Stimulated activated CD4-positive, alpha-beta T cell treated with anti-CD3 and anti-CD28 coated beads, Interleukin-4, amount 100 ng/mL, for 4 hours (primary cell): Measurements from ENCODE around the gene GRIK4.

Source experiments
- DNase-seq, 2 experiments: peaks; one replicate each; pipeline ENCODE4 v3.0.0-alpha.2; 2020

GRIK4 gene

DNA sequence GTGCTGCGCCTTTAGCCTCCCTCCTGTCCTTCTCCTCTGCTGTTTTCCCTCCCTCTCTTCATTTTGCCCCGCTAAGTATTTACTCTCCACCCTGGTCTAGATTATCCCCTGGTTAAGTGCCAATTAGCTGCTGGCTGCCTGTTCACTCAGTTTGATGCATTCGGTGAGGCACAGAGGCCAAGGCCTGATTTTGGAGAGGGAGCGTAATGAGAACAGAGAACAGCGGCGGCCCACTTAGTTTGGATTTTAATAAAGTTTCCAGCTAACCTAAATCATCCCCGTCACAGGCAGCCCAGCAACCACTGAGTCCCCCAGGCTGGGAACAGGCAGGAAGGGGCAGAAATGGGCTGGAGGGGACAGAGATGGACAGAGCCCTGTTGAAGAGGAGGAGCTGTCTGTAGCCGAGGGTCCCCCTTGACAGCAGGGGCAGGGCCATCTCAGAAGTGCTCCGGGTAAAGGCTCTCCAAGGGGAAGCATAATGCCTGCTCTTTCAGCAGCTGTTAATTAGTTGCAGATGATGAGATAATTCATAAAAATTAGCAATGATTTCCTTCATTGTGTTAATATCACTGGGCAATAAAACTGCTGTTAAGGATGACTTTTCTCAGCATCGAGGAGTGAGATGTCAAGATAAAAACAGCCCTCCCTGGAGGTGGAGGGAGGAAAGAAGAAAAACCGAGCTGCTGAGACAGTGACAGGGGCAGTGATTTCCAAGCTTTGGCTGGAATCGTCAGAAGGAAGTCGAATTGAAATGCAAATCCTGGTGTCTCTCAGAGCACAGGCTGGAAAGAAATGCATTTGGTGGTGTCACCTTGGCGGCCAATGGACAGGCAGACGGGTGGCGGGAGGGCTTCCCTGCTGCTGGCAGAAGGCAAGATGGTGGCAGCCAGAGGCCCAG lies 170.1 kb downstream of the GRIK4 start:
- DNase-seq, result no peak

DNA sequence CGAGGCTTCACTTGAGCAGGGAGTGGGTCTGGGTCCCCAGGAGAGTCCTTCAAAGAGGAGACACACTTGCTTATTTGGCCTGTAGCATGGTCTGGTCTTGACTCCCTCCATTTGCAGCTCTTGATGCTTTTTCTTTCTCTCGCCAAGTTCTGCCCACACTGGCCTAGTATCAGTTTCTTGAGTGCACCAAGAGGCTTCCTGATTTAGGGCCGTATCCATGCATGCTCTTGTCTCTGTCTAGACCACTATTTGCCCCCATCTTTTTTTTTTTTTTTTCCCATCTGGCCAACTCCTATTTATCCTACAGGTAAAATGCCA lies 170.7 kb downstream of the GRIK4 start:
- DNase-seq, result no peak

DNA sequence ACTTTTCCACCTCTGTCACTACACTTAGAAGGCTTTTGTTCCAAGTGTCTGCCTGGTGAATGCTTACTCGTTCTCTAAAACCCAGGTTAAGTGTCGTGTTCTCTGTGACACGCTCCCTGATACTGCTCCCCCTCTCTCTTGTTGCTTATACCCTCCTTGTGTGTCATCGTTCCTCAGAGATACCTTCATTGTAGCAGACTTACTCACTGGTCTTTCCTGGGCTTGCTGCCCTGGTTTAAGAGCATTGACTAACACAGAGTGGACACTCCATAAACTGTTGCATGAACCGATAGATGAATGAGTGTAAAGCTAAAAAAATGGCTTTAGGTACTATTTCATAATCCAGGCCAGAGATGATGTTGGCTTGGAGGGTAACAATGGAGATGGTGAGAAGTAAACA lies 171.3 kb downstream of the GRIK4 start:
- no peak for DNase-seq

DNA sequence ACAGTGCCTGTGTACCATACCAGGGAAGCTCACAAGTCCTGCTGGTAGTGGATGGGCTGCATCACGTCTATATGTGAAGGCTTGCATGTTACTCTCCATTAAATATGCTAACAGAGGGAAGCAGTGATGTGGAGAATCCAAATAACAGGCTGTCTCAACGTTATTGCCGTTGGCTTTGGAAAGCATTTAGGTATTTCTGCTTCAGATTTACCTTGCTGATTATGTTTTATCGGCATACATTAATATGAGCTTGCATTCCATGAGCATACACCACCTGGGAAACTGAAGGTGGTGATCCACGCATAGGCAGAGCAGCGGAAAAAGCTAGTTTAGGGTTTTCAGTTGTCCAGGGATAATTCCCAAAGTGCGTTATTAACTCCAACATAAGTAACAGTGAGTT lies 175.0 kb downstream of the GRIK4 start:
- DNase-seq, result no peak

DNA sequence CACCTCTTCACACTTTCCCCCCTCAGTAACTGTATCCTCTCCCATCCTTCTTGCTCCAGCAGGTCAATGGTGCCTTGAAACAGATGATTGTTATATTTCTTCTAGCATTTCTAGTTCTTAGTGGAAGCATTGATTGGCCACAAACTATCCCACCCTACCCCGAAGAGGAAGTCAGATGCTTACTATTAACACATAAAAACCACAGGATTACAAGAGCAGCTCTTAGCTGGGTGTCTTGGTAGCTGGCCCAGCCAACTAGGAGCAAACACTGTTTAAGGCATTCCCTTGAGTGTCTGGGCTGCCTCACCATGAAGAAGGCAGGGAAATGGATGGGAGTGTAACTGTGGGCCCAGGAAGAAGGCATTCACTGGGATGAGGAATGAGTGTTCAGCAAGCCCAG lies 176.6 kb downstream of the GRIK4 start:
- DNase-seq, result no peak

DNA sequence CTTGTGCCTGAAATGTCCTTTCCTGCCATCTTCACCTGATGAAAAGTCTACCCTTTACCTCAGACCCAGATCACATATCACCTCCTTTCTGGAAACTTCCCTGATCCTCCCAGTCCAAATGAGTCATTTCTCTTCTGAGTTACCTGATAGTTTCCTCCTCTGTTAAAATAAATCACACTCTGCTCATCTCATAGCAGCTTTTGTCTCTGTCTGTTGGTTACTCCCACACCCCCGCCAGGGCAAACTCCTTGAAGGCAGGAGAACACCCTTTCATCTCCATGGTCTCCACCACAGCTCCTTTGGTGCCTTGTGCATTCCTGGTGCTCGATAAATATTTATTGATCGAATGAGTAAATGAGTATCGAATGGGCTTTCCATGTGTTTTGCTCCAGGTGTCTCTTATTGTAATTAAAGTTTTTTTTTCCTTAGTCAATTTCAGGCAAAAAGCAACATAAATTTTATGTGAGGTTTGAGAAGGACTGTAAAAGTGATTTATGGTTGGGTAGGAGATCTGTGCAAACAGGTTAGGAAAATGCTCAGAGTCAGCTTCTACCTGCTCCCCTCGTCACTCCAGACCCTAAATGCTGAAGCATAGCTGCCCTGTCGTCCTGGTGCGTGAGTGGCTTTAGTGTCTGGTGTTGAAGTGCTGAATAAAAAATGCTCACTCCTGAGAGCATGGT lies 178.2 kb downstream of the GRIK4 start:
- DNase-seq, result no peak

DNA sequence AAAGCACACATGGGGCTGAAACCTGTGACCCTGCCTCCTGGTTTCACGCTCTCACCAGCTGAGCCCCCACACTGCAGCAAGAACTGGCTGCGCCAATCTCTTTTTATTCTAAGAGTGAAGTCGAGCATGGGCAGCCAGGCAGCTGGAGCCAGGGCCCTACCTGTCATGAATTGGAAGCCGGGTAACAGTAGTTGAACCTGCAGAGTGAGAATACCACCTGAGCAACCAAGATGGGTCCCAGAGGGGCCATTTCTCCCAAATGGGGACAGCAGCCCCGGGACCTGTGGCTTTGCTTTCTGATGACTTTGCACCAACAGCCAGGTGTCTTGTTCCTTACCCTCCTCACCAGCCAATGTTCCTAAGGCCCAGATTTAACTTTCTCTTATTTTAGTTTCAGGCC lies 178.9 kb downstream of the GRIK4 start:
- DNase-seq, result no peak

DNA sequence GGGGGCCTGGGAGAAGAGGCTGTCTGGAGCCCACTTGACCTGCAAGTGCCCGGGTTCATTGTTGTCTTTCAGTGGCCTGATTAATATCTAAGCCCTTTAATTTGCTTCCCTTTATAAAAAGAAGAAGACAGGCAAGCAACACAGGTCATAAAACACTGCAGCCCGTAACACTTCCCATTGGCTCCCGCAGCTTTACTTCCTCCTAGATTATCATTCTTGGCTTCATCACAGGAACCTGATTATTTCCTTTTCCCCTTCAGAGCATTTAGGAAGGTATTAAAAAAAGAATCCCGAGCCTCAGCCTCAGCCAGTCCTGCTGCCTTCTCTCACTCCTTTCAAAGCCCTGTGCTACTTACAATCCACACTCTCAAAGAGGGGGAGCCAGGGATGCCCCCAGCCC lies 183.2 kb downstream of the GRIK4 start:
- no peak for DNase-seq

DNA sequence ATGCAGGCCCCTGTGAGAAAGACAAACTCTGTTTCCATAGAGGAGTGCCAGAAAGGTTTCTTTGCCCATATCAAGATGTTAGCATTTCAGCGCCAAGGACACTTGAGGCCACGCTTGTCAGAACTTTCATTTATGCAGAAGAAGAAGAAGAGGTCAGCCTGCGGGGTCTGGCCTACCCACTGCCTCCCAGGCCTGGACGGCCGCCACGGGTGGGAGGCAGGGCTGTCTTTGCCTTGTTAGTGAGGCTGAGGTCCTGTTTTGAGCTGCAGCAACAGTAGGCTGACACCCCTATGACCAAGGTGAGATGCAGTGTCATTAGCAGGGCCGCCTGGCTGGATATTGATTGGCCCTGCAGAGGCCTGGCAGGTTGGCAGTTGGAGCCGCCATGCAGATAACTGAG lies 183.9 kb downstream of the GRIK4 start:
- DNase-seq, result no peak

DNA sequence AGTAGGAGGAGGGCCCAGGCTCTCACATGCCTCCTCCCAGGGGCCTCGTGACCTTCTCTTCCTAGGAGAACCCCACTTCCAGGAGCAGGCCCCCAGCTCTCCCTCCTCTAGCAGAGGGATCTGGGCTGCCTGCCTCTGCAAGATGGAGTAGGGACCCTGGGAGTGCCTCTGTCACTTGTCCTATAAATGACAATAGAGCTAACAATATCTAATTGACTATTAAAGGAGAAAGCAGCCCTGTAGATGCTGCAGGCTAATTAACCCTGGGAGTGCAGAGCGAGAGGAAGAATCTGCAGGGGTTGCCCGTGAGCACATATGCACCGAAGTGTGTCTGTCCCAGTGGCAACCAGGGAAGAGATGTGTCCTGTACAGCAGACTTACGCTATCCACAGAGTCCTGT lies 184.4 kb downstream of the GRIK4 start:
- no peak for DNase-seq

DNA sequence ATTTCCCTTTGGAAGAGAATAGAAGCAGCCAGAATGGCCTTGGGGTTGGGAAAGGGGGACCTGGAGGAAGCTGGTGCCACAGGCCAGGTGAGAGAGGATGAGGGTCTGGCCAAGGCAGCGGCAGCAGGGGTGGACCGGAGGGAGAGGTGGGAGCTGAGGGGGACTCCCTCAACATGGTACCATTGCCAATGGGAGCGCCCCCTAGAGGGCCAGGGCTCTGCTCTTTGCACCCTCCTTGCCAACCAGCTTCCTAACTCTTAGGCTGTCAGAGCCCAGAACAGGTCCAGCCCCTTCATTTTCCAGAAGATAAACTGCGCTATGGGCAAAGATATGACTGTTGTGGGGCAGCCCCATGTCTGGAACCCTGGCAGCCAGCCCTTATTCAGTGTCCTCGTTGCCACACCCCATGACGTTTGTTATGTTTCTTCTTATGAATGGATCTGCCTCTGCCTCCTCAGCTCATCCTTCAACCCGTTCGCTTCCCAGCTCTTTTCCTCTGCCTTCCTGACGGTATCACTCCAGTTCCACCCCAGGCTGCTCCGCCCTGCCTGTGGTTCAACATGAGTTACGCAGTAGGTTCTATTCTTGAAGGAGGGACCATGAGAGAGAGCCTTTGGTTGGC lies 185.2 kb downstream of the GRIK4 start:
- DNase-seq, result no peak

DNA sequence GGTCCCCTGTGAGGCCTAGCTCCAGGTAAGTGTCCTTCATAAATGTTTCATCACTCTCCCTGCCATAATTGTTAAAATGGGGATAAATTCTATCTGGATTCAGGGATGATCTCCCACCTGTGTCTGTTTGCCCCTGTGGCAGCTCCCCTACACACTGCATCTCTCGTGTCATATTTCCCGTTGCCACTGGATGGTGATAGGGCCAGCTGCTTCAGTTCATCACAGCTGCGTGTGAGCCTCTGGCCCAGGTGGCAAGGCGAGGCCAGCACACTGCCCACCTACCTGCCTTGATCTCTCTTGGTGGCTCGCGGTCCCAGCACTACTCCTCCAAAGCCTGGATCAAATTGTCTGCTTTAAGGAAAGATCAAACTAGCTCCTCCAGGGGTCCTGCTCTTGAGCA lies 187.4 kb downstream of the GRIK4 start:
- DNase-seq, result no peak

DNA sequence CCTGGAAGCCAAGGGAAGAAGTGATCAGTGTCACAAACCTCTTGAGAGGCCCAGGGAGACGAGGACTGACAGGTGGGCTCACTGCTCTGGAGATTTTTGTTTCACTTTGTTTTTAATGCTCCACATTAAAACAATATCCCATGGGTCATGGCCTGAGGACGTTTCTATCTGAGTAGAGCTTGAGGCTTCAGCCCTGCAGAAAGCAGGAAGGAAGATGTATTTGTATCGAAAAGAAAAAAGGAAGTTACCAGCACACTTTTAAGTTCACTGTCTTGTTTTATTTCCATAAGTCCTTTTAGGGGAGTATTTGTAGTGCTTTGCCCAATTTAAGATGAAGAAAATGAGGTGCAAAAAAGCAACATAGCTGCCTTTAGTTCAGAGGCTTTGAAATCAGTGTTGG lies 191.1 kb downstream of the GRIK4 start:
- DNase-seq, result no peak

DNA sequence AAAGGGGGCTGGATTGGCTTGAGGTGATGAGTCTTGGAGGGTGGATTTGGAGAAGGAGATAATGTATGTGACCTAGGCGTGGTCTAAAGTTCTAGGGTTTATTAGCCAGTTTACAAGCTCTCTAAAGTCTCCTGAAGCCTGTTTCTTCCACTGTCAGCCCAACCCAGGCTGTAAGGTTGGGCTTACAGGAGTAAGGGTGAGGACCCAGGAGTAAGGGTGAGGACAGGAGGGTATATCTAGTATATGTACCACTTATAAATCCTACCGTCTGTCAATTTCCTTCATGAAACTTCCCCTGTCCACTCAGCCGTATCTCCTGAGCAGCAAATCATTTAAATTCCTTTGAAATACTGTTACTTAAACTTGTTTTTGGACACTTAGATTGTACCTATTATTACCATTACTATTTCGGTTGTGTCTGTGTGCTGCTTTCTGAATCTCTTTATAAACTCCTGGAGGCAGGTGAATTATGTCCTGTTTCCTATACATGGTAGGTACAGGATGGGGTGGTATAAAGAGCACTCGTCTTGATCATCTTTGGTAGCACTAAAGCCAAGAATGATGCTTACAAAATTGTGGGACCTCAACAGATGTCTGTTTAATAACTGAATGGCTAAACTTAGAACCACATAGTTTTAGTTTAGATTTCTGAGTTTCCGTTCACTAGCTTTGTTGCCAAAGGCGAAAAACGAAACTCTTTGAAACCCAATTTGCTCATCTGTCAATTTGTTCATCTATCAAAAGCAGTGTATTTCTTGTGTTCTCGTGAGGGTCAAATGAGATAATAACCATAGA lies 192.0 kb downstream of the GRIK4 start:
- no peak for DNase-seq

DNA sequence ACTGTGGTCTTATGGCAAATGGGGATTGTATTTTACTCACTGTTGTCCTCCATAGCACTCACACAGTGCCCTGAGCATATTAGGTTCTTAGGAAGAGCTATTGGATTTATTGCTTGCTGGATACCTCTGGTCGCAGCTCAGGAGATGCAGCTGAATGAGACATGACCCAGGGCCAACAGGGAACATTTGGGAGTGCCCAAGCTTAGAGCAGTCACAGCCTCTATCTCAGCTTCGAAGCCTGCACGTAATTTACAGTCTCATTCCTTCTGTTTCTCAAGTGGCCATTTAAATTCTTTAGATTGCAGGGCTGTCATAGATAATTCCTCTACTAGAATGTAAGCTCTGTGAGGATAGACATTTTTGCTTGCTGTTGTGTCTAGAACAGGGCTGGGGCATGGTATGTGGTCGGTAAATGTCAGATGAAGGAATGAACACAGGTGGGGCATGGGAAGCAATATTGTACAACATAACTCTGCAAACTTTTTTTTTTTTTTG lies 192.8 kb downstream of the GRIK4 start:
- no peak for DNase-seq

DNA sequence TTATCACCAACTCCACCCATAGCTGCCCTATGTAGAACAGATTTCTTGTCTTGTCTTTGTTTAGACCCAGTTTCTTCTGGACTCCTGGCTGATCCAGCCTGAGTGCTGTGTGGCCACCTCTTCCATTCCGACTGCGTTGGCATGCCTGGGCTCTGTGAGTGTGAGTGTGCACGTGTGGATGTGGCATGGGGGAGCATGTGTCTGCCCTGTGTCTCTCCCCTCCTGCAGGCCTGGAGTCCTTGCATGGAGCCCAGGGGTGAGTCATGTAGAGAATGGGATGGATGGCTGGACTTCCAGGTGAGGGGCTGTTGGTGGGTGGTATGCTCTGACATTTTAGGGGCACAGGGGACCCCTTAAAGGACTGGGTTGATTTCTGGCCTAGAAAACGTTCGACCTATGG lies 194.7 kb downstream of the GRIK4 start:
- DNase-seq, result no peak

DNA sequence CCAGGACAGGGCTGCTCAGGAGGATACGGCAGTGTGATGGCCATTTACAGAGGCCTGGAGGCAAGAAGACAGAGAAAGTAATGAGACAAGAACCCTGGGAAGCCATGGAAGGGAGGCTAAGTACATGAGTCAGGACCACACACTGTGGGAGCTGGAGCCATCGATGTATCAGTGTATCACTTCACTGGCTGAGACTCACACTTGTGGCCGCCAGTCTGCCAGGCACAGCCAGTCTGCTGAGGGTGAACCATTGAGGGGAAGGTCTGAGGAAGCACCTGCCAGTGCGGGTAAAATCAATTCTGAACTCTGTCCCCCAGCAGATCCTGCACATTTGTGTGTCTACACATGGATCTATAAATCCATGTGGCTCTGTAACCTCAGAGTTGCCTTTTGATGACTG lies 195.6 kb downstream of the GRIK4 start:
- DNase-seq, result no peak

DNA sequence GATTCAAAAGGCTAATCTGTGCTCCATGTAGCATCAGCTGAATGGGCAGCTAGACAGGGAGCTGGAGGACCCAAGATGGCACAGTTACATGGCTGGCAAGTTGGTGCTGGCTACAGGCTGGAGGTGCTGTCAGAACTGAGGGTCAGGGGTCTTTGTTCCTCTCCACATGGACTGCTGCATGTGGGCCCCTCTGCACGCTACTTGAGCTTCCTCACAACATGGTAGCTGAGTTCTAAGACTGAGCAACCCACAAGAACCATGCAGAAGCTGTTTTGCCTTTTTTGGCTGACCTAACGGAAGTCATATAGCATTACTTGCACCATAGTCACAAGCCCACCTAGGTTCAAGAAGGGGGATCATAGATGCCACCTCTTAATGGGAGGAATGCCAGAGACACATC lies 196.1 kb downstream of the GRIK4 start:
- DNase-seq, result no peak

DNA sequence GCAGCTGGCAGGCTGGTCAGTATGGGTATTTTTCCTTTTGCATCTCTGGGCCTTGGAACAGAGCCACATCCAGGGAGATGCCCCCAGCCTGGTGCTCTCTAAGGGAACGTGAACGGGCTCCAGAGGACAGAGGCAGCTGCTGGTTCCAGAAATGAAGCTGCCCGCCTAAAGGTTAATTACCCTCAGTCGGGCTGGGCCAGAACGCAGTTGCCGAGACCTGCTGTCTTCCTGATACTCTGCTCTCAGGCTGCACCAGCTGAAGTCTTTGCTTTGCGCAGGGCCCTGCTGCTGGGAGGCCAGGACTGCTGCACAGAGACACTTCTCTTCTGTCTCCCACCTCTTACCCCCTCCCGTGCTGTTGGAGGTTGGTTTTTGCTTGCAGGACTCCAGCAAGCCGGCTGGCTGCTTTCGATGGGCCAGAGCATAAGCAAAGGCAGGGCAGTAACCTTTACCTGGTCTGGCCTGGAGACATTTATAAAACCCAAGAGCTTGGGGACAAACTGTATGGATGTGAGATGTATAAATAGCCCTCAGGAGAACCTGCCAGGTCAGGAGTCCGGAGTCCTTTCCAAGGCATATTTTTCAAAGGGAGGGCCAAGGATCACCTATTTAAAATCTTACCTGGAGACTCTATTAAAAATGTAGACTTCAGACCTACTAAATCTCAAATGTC lies 197.1 kb downstream of the GRIK4 start:
- DNase-seq, result no peak

DNA sequence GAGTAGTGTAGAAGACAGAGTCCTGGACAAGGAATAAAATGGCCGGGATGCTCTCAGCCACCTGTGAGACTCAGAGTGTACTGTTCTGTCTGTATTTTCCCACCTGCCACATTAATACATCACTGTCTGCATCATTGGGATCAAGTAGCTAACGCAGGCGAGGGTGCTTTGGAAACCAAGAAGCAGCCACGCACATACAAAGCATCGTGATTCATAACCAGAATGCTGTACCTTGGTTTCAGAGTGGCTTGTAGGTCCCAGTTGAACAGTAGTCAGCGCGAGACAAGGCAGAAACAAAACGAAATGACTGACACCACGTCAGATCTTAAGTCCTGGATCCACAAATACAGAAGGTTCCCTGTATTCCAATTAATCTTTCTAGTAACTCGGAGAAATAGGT lies 198.3 kb downstream of the GRIK4 start:
- DNase-seq, result no peak

DNA sequence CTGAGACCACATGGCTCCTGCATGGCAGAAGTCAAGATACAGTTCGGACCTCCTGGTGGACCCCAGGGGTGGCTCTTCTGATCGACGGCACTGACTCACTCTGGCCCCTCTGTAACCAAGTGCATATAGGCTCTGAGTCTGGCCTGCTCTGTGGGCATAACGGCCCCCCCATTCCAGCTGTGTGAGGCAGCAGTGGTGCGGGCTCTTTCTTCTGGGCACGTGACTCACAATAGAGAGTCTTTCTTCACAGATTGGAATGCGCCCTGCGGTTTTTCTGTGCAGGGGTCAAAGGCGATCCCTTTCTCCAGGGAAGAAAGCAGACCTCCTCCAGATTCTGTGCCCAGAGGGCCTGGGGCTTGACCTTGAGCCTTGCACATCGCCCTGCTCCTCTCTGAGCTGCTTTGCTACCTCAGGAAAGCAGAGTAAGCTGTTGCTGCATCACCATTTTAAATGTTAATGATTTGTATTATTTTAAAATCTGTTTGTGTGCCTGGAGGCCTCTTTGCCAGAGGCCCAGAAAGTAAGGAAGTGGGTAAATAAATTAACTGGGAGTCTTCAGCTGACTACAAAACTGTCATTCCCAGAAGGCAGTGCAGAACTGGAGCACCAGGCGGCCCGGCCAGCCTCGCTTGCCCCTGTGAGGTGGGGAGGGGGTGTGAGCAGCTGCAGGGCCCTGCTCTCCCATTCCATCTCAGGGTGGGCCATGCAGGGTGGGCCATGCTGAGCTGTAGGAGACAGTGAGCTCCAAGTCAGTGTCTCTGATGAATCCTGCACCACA lies 199.0 kb downstream of the GRIK4 start:
- DNase-seq, result no peak

DNA sequence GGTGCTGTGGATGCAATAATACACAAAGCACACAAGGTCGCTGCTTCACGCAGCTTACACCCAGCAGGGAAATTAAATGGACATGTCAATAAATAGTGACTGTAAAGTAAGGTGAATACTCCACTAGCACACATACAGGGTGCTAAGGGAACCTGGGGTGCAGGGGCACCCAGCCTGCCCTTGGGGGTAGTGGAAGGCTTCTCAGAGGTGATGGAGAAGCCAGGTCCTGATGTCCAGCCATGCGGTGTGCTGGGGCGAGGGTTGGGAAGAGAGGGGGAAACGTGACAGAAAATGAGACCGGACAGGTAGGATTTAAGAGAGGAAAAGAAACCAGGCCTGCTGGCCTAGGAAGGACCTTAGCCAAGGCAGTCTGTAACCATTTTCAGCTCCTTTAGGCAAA lies 200.5 kb downstream of the GRIK4 start:
- DNase-seq, result no peak
